Measurements from ENCODE around the gene ADGRV1.

DNA sequence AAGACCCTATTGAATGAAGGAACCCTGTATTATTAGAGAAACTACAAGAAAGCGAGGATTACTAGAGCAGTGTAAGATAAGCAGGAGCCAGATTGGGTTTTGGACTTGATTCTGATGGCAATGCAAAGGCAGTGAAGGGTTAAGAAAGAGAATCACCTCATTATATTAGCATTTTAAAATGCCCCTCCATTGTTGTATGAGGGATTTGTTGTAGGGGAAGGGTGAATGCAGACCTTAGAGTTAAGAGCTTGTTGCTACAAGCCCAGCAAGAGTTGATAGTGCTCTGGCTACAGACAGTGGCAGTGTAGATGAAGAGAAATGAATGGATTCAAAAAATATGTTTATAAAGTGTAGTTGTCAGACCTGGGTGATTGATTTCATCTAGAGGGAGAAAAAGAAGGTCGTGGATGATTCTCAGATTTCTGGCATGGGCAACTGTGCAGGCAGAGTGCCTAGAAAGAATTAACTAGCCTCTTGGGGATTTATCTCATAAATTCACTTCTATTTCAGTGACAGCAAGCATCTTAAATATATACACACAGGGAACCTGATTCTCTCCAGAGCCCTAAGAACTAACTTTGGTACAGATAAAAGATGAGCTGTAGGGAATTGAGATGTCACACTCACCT is 479.7 kb downstream of the ADGRV1 start:
- TF ChIP-seq TARDBP (IDR thresholded peaks at IDR 0.05) (no peak), SP1 (IDR thresholded peaks at IDR 0.05) (no peak), CTBP1 (IDR thresholded peaks at IDR 0.05; ENCODE audit: borderline replicate concordance) (peak; percentile 14; the same call in 1 of the 2 replicates), BHLHE40 (IDR thresholded peaks at IDR 0.05; ENCODE audit: borderline replicate concordance) (no peak), FOXA1 (IDR thresholded peaks at IDR 0.05) (no peak), ARNT (IDR thresholded peaks at IDR 0.05) (no peak), ZNF384 (IDR thresholded peaks at IDR 0.05) (no peak)
